ES-I3 (cell line): ENCODE results near the gene LDLRAD3.

Experiments used
- H3K36me3 ChIP-seq: 2 replicates; pipeline ENCODE4 v1.6.1; 2013; ENCODE audit warnings: mild to moderate bottlenecking, low read length, control low read depth, moderate library complexity; ENCODE audit not compliant: insufficient read depth
- H3K4me1 ChIP-seq: 2 replicates; pipeline ENCODE4 v1.6.1; 2013; ENCODE audit warnings: mild to moderate bottlenecking, control low read depth, low read length; ENCODE audit not compliant: insufficient read depth
- H3K9ac ChIP-seq: 2 replicates; pipeline ENCODE4 v1.6.1; 2013; ENCODE audit warnings: low read depth, mild to moderate bottlenecking, low read length, moderate library complexity
- H3K9me3 ChIP-seq: 2 replicates; pipeline ENCODE4 v1.6.1; 2013; ENCODE audit warnings: mild to moderate bottlenecking, low read length, moderate library complexity; ENCODE audit not compliant: control insufficient read depth, insufficient read depth

LDLRAD3 gene

GRCh38 chr11:36073411-36074203 lies 129.7 kb downstream of the LDLRAD3 start:
- Histone ChIP-seq H3K36me3 (no peaks in the 10 kb centered on the region), H3K9me3 (no peaks in the 10 kb centered on the region; the same call in 1 of the 2 replicates), H3K9ac (no peak overlapping the region), H3K4me1 (peaks cover 29% of the 10 kb centered on the region)

GRCh38 chr11:36074941-36075431 lies 131.1 kb downstream of the LDLRAD3 start:
- peaks cover 22% of the 10 kb centered on the region for H3K4me1 ChIP-seq
- H3K36me3 ChIP-seq: no peaks in the 10 kb centered on the region
- H3K9ac ChIP-seq: no peak overlapping the region
- no peaks in the 10 kb centered on the region; the same call in 1 of the 2 replicates for H3K9me3 ChIP-seq

DNA sequence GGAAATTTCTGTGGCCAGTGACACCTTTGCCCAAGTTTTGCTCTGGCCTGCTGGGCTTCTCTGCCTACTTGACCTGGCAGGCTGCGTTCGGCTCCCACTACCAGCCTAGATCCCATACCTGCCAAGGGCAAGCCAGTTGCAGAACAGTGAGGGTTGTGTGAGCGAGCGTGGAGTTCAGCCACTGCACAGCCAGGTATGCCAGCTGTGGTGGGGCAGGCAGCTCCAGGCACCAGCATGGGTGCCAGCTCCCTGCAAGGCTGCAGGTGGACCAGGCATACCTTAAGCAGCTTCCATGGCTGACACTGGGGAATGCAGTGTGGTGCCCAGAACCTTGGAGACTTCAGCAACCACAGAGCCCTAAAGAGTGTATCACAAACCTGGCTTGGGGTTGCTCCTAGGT lies 133.5 kb downstream of the LDLRAD3 start:
- Histone ChIP-seq H3K9ac (no peak overlapping the region), H3K36me3 (no peaks in the 10 kb centered on the region), H3K9me3 (no peaks in the 10 kb centered on the region; the same call in 1 of the 2 replicates), H3K4me1 (peaks cover 6% of the 10 kb centered on the region; the same call in 1 of the 2 replicates)

DNA sequence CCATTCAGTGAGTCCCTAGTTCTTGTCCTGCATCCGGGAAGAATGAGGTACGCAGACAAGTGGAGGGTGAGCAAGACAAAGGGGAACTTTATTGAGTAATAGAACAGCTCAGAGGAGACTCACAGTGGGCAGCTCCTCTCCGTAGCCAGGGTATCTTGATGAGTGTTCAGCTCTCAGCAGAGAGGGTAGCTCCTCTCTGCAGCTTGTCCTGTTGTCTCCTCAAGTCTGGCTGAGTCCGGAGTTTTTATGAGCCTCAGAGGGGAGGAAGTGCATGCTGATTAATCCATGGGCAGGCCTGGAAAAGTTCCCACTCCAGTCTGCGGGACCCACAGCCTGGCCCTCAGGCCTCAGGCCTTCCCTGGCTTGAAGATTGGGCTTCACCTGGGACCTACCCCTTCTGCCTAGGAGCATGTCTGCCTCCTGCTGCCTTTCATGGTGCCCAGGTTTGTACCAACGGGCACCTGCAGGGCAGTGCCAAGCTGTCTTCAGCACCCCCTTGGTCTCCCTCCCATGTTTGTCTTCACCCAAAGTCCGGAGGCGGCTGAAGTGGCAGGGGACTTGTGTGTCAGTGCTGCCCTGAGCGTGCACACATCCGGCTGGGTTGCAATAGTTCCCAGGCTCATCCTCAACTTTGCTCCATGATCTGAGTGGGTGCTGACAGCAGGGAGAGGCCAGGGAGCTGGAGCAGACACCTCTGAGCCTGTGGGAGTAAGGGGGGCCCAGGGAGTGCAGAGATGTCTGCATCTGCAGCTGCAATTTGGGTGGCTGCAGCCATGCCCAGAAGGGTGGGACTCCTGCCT lies 134.2 kb downstream of the LDLRAD3 start:
- H3K9me3 ChIP-seq: no peaks in the 10 kb centered on the region; the same call in 1 of the 2 replicates
- H3K36me3 ChIP-seq: no peaks in the 10 kb centered on the region; the same call in 1 of the 2 replicates
- H3K4me1 ChIP-seq: peaks cover 5% of the 10 kb centered on the region; the same call in 1 of the 2 replicates
- no peak overlapping the region for H3K9ac ChIP-seq

DNA sequence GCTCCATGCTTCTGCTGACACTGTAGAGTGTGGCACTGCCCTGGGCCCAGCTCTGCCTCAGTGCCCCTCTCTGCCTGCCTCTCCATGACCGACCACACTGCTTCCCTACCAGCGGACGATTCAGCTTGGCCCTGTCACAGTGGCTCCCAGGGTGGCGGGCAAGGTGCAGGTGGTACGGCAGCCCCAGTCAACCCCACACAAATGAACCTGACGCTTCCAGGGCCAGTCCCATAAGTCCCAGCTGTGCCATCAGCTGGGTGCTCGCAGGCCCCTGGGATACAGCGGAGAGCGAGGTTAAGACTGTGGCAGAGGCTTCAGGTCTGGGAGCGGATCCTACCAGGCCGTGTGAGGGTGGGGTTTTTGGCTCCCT lies 134.8 kb downstream of the LDLRAD3 start:
- Histone ChIP-seq H3K9ac (no peak overlapping the region), H3K36me3 (no peaks in the 10 kb centered on the region; the same call in 1 of the 2 replicates), H3K4me1 (no peaks in the 10 kb centered on the region; the same call in 1 of the 2 replicates), H3K9me3 (no peaks in the 10 kb centered on the region; the same call in 1 of the 2 replicates)

DNA sequence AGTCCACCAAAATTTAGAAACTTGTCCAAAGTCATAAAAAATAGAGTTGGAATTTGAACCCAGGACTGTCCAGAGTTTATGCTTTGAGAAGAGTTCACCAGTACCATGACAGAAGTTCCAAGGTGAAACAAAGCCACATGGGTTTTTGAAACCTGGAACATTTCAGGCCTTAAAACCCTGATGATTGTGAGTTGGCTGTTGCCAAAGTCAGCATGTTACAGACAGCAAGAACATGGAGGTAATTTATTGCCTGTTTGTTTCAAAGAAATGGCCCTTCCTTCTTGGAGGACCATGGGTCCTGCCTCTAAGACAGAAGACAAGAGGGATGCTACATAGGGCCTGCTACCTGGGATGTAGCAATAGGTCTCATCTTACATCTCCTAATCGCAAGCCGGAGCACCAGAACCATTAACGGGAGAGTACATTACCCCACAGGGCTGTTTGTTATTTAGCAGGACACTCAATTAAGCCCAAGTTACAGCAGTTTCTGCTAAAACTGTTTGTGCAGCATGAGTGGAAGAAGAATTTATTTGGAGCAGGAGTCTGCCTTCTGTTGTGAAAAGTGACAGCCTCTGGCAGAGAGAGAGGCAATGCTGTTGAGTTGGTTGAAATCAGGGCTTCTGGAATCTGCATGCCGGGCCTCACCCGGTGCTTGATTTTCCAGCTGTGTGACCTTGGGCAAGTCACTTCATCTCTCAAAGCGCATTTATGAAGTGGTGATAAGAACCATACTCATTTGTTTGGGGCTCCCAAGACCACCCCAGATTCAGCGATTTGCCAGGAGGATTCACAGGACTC lies 136.2 kb downstream of the LDLRAD3 start:
- no peak overlapping the region for H3K9ac ChIP-seq
- no peaks in the 10 kb centered on the region; the same call in 1 of the 2 replicates for H3K36me3 ChIP-seq
- H3K9me3 ChIP-seq: no peaks in the 10 kb centered on the region; the same call in 1 of the 2 replicates
- H3K4me1 ChIP-seq: no peaks in the 10 kb centered on the region

GRCh38 chr11:36081274-36081945 lies 137.5 kb downstream of the LDLRAD3 start:
- no peaks in the 10 kb centered on the region; the same call in 1 of the 2 replicates for H3K36me3 ChIP-seq
- H3K9ac ChIP-seq: no peak overlapping the region
- peaks cover 4% of the 10 kb centered on the region for H3K4me1 ChIP-seq
- H3K9me3 ChIP-seq: no peaks in the 10 kb centered on the region; the same call in 1 of the 2 replicates

GRCh38 chr11:36086366-36086765 lies 142.5 kb downstream of the LDLRAD3 start:
- no peak overlapping the region for H3K9ac ChIP-seq
- no peaks in the 10 kb centered on the region for H3K9me3 ChIP-seq
- peaks cover 16% of the 10 kb centered on the region for H3K4me1 ChIP-seq
- H3K36me3 ChIP-seq: no peaks in the 10 kb centered on the region; the same call in 1 of the 2 replicates

- no peak overlapping the region for H3K9ac ChIP-seq
- H3K9me3 ChIP-seq: peaks cover 1% of the 10 kb centered on the region; the same call in 1 of the 2 replicates
Measured at GRCh38 chr11:36088266-36088972, 144.6 kb downstream of the LDLRAD3 start.

DNA sequence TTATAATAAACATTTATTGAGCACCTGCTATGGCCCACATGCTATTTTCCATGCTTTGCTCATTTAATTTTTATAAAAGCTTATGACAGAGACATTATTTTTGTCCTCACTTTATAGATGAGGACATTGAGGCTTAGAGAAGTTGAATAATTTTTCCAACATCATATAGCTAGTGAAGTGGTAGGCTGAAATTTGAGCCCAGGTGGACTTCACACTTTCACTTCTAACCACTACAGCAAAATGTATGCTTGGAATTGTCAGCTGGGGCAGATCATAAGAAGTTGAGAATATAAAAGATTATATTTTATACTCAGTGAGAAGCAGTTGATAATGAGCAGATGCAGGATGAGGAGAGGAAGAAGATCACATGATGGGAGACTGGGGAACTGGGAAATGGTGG lies 146.1 kb downstream of the LDLRAD3 start:
- Histone ChIP-seq H3K4me1 (peaks cover 34% of the 10 kb centered on the region), H3K36me3 (peaks cover 3% of the 10 kb centered on the region), H3K9me3 (peaks cover 9% of the 10 kb centered on the region), H3K9ac (no peak overlapping the region)

More at GRCh38 chr11:36088266-36088972, 144.6 kb downstream of the LDLRAD3 start:
- H3K4me1 ChIP-seq: peaks cover 34% of the 10 kb centered on the region
- no peaks in the 10 kb centered on the region for H3K36me3 ChIP-seq

GRCh38 chr11:36090356-36091109 lies 146.7 kb downstream of the LDLRAD3 start:
- peaks cover 9% of the 10 kb centered on the region for H3K9me3 ChIP-seq
- peaks cover 3% of the 10 kb centered on the region for H3K36me3 ChIP-seq
- H3K9ac ChIP-seq: no peak overlapping the region

DNA sequence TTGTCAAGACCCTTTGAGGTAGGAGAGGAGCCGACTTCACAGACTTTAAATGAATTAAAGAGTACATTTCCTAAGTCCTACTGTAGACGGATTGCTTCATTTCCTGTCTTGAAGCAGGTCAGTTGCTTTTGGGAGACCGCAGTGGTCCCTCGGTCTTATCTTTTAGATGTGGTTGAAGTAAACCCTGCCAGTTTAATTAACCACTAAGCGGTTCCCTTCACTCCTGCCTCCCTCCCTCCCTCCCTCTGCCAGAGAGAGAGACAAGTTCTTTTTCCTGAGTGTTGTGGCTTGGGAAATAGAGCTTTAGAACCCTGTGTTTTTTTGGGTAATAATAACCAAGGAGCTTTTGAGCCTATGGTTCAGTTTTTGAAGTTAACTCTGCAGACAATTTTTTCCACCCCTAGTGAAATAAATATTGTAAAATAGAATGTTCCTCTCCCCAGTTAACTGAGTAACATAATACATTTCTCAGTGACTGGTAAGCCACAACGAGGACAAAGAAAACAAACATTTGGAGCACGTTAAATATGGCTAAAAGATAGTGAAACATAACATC lies 147.5 kb downstream of the LDLRAD3 start:
- no peak overlapping the region for H3K9ac ChIP-seq
- peaks cover 31% of the 10 kb centered on the region for H3K4me1 ChIP-seq
- H3K9me3 ChIP-seq: peaks cover 9% of the 10 kb centered on the region
- peaks cover 3% of the 10 kb centered on the region for H3K36me3 ChIP-seq

More at GRCh38 chr11:36090356-36091109, 146.7 kb downstream of the LDLRAD3 start:
- peaks cover 34% of the 10 kb centered on the region for H3K4me1 ChIP-seq
